ENCODE results near the gene NT5DC4.

The NT5DC4 gene

GRCh38 chr2:112749755-112750559, 29.1 kb downstream of the NT5DC4 start:
- in situ Hi-C loops (cut with MboI; ENCODE audit: low sequenced_read_pairs): loop anchor here (5.0 to 25.0 kb wide), 3 partner anchors 85 to 863 kb away; partner anchors contain the start of genes ANAPC1, IL1B and MERTK

- in situ Hi-C loops (cut with MboI; ENCODE audit: low sequenced_read_pairs): loop anchor here (5.0 to 10.0 kb wide), 2 partner anchors 84 to 127 kb away; partner anchors contain the start of gene IL1B
These were observed 29.7 kb downstream of the NT5DC4 start for GRCh38 chr2:112750560-112750843.

- in situ Hi-C loops (cut with MboI; ENCODE audit: low sequenced_read_pairs): loop anchor here (5.0 to 10.0 kb wide), 2 partner anchors 83 to 126 kb away; partner anchors contain the start of gene IL1B
These were observed 30.8 kb downstream of the NT5DC4 start for GRCh38 chr2:112751451-112752197.

GRCh38 chr2:112752667-112753066, 31.8 kb downstream of the NT5DC4 start:
- in situ Hi-C loops (cut with MboI; ENCODE audit: low sequenced_read_pairs): loop anchor here (5.0 to 10.0 kb wide), 2 partner anchors 82 to 125 kb away; partner anchors contain the start of gene IL1B

- in situ Hi-C loops (cut with MboI; ENCODE audit: low sequenced_read_pairs): loop anchor here (5.0 to 10.0 kb wide), 2 partner anchors 80 to 123 kb away; partner anchors contain the start of gene IL1B
These were observed 33.7 kb downstream of the NT5DC4 start for GRCh38 chr2:112754564-112754963.

- in situ Hi-C loops (cut with MboI; ENCODE audit: low sequenced_read_pairs): loop anchor here (10.0 kb wide), 1 partner anchor 79 kb away; the partner anchor contains the start of gene IL1B
These were observed 34.6 kb downstream of the NT5DC4 start for GRCh38 chr2:112755444-112755843.

GRCh38 chr2:112756207-112756606, 35.4 kb downstream of the NT5DC4 start:
- in situ Hi-C loops (cut with MboI; ENCODE audit: low sequenced_read_pairs): loop anchor here (10.0 kb wide), 1 partner anchor 79 kb away; the partner anchor contains the start of gene IL1B

- in situ Hi-C loops (cut with MboI; ENCODE audit: low sequenced_read_pairs): loop anchor here (10.0 kb wide), 1 partner anchor 78 kb away; the partner anchor contains the start of gene IL1B
These were observed 36.4 kb downstream of the NT5DC4 start for GRCh38 chr2:112757265-112757664.

GRCh38 chr2:112758711-112759110, 37.9 kb downstream of the NT5DC4 start:
- in situ Hi-C loops (cut with MboI; ENCODE audit: low sequenced_read_pairs): loop anchor here (10.0 kb wide), 1 partner anchor 76 kb away; the partner anchor contains the start of gene IL1B

GRCh38 chr2:112760149-112760548, 39.3 kb downstream of the NT5DC4 start:
- in situ Hi-C loops (cut with MboI; ENCODE audit: low sequenced_read_pairs): no loop called here

GRCh38 chr2:112762276-112762675, 41.5 kb downstream of the NT5DC4 start:
- in situ Hi-C loops (cut with MboI; ENCODE audit: low sequenced_read_pairs): no loop called here

GRCh38 chr2:112764071-112765044, 43.5 kb downstream of the NT5DC4 start, which contains the start of gene CKAP2L:
Gene CKAP2L (minus strand): TSS chr2:112764609. CDS start chr2:112764598, 11 bp downstream.
- in situ Hi-C loops (cut with MboI; ENCODE audit: low sequenced_read_pairs): no loop called here

- in situ Hi-C loops (cut with MboI; ENCODE audit: low sequenced_read_pairs): no loop called here
These were observed 44.4 kb downstream of the NT5DC4 start for GRCh38 chr2:112765251-112765650.

- in situ Hi-C loops (cut with MboI; ENCODE audit: low sequenced_read_pairs): no loop called here
These were observed 47.0 kb downstream of the NT5DC4 start for GRCh38 chr2:112767693-112768330.

GRCh38 chr2:112768432-112768831, 47.6 kb downstream of the NT5DC4 start:
- in situ Hi-C loops (cut with MboI; ENCODE audit: low sequenced_read_pairs): no loop called here

- in situ Hi-C loops (cut with MboI; ENCODE audit: low sequenced_read_pairs): no loop called here
These were observed 51.5 kb downstream of the NT5DC4 start for GRCh38 chr2:112772322-112772721.

- in situ Hi-C loops (cut with MboI; ENCODE audit: low sequenced_read_pairs): no loop called here
These were observed 52.2 kb downstream of the NT5DC4 start for GRCh38 chr2:112772911-112773475.

GRCh38 chr2:112773556-112773955, 52.7 kb downstream of the NT5DC4 start:
- in situ Hi-C loops (cut with MboI; ENCODE audit: low sequenced_read_pairs): no loop called here

GRCh38 chr2:112774536-112775285, 53.9 kb downstream of the NT5DC4 start:
- in situ Hi-C loops (cut with MboI; ENCODE audit: low sequenced_read_pairs): no loop called here
